GM19240 (cell line): ENCODE measurements around the gene PMPCA.
"Not testable (repeated sequence)": the region's sequence is repeated elsewhere in the genome, so short reads cannot be mapped to it uniquely, and the experiment has no call there.

Experiments
- DNase-seq: peaks from one replicate; pipeline ENCODE4 v3.0.0; 2011; ENCODE audit warnings: low spot score; ENCODE audit not compliant: insufficient read length

PMPCA gene

DNA sequence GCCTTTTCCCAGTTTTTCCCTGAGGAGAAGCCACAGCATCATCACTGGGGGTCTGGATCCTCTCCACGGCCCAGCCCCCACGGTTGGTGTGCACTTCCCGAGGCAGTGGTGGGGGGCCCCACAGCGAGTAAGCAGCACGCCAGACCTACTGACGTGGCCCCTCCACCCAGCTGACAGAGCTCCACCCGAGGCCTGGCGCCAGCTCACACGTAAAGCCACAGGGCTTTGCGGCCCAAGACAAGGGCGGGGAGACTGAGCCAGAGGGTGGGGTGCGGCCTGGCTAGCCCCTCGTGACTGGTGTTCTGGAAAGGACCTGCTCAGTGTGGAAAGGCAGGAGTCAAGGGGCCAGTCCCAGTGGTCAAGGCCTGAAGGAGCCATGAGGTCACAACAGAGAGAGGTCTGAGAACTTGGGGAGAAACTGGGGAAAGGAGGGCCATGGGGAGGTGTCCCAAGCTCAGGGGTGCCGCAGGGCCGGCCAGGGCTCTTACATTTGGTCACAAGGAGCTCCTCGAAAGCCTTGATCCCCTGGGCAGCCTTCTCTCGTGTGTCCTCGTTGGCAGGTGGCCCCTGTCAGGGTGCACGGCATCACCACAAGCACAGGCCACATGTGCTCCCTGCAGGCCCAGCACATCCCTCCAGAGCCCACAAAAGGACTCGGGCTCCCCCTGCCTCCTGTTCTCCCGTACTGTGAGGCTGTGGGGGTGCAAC, 16.0 kb upstream of the PMPCA start:
- DNase-seq: no peak

DNA sequence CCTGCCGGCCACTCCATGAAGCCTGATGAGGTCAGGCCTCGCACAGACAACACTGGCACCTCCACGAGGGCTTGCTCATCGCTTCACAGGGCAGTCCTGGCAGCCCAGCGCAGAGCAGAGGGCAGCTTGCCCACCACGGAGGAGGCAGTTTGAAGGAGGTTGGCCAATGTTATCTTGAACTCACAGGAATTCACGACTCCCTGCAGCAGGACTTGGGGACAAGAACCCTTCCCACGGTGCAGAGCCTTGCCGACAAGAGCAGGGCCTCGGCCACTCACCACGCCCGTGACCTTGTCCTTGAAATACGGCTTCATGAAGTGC, 15.5 kb upstream of the PMPCA start:
- no peak for DNase-seq

DNA sequence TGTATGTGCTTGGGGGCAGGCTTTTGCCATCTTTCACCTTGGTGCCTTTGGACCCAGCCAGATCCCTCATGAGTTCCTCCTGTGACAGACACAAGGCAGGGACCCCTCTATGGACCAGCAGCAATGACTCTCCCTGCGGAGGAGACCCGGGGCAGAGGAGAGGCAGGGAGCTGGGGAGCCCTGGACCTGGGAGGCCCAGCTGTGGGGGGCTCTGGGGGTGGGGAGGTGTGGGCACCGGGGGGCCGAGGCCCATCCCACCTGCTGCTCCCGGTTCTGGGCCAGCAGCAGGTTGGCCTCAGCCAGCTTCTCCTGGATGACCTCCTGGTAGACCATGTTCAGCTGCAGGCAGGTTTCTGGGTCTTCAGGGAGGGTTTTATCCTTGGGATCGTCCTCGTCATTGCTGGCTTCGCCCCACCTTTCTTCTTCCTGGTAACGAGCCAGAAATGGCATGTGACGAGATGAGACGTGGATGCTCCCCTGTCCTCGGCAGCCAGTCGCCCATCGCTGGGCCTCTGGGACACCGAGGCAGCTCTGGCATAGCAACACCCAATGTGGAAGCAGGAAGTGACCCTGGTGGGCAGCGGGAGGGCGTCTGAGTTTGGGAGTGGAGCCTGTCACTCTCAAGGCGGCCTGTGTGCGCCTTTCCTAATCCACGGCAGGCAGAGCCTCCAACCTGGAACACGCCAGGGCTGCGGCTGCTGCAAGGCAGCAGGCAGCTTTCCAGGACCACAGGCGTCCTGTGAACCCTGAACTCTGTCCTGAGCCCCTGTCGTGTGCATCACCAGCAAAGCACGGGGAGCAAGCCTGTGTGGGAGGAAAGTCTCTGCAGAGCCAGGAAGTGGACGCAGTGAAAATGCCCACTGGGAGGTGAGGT, 14.9 kb upstream of the PMPCA start:
- no peak for DNase-seq

DNA sequence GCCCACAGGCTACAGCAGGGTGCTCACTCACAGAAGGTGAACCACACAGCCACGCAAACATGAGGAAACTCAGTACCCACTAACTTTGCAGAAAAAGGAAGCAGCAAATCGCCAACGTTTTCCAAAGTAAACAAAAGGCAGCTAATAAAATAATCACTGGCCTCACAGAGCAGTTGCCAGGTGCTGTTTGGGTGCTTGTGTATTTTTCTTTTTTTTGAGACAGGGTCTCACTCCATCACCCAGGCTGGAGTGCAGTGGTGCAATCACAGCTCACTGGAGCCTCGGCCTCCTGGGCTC, 14.3 kb upstream of the PMPCA start:
- DNase-seq: no peak

DNA sequence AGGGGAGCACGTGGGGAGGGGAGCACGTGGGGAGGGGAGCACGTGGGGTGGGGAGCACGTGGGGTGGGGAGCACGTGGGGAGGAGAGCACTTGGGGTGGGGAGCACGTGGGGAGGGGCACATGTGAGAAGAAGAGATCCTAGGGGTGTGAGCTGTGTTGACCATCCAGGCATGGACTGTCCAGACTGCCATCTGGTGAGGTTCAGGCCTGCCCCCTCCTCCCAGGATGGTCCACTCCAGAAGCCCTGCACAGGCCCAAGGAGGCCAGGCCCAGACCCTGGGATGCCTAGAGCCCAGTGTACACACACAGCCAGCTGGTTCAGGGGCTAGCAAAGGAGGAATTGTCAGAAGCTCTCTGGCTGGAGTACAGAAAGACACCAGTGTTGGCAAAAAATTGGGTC, 12.8 kb upstream of the PMPCA start:
- DNase-seq: no peak

DNA sequence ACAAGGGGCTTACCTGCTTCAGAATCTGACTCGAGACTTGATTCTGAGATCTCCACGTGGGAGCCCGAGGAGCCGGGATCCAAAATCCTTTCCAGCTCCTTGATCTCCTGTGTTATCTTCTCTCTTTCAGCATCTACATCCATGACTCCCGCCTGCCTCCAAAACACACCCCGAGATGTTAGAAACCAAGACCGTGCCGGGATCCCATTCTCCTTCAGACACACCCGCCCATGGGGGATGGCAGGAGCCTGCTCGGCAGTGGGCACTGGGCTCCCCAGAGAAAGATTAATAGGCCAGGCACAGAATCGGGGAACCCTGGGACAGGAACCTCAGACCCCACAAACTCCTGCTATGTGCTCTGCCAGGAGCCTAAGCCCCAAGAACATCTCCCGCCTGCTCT, 12.2 kb upstream of the PMPCA start:
- no peak for DNase-seq

DNA sequence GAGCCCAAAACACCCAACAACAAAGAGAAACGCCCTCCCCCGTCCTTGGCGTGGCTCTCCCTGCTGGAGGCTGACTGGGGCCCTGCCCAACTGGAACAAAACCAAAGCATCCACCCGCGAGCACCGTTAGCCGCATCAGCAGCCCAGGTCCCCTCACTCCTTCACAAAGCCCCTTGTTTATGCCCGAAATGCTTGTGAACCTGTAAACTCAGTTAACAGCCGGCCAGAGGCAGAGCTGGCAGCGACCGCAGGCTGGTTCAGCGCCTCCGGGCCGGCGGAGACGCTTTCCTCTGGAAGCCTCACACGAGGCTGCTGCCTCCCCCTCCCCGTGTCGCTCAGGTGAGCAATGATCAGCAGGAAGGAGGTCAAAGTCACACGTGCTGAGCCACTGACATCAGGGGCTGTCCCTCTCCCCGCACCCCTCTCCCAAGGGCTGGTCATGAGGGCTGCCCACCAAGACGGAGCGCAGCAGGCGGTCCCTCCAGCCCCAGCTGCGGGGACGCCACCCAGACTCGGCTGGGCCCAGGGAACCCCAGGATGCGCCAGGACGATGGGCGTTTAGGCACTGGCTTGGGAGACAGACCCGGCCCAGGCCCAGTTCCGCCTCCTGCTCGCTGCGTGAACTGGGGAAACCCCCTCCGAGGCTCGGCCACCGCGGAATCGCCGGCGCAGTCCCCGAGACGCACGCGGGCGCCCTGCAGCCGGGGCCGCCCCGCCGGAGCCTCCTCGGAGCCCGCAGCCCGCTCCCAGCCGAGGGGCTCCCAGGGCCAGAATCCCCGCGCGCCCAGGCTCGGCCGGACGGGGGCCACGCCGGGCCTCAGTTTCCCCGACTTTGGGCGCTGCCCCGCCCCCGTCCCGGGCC, 11.1 kb upstream of the PMPCA start:
- peak; percentile 22 for DNase-seq

DNA sequence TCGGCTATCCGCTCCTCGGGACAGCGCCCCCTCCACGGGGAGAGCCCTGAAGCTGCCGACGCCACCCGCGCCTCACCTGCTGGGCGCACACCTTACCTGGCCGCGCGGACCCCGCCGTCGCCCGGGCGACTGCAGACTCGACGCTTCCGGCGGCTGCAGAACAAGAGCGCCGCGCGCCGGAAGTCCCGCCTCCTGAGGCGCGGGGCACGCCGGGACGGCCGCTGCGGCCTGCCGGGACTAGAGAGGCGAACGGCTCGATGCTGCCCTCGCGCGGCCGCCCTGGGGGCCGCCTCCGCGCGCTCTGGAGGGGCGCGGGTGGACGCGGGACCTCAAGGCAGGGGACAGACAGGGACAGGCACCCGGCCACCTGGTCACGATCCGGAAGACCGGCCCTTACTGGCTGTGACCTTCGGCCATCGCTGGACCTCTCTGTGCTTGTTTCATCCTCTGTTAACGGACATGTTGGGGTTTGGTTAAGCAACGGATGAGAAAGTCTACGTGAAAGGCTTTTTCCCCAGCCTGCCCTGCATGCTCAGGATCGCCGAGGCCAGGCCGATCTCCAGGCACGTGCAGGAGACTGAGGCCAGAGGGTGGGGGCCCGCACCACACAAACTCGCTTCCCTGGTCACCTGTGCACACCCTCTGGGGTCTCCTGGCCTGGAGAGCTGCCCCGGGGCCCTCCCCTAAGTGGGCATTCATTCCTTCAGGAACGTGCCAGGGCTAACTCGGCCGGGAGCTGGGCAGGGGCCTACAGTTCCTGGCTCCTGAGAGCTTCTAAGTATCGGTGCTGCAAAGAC, 10.2 kb upstream of the PMPCA start, which contains the start of gene SNAPC4:
Gene SNAPC4, minus strand, starts transcription at position 133 of the 797 bp plus-strand sequence. CDS start 1,742 bp downstream, outside the sequence.
- peak; percentile 93 for DNase-seq

DNA sequence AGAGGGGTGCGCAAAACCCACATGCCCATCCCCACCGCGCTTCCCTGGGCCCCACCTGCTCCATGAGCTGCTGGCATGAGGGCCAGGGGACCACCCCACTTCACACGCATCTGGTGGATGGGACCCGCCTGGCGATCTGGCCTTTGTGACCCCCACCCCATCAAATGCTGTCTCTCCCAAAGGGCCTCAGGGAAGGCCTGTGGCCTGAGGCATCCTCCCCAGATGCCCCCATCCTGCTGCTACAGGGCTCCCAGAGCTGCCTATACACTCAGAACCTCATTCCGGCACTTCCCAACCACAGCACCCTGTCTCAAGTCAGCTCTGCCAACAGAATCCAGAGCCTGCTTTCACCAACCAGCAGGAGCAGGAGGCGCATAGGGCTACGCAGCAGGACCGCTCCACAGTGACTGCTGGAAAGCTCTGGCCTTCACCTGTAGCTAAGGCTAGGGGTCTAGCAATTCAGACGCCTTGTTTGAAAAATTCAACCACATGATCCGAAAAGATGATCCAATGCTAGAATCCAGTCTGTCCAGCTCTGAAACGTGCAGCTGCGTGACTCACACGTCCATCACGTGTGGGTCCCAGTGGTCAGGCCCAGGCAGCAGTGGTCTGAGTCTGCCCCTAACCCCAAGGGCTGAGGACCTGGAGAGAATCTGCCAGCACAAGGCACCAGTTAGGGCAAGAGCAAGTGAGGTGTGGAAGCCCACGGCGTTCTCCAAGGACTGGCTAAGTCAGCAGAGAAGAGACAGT, 9.1 kb upstream of the PMPCA start:
- no peak for DNase-seq

DNA sequence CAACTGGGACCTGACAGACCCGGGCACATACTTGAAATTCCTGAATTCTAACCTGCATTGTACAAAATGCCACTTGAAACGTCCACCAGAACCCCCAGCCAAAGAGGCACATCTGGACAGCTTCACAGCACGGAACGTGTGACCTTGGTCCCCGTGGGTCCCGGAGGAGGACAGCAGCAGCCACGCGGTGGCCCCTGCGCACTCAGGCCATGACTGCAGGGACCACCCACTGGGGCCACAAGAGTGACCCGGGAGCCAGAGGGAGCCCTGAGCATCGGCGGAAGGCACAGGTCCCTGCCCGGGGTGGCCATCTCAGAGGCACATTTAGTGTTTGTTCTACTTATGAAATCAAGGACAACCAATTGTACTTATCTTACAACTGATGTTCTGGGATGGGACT, 8.4 kb upstream of the PMPCA start:
- no peak for DNase-seq

DNA sequence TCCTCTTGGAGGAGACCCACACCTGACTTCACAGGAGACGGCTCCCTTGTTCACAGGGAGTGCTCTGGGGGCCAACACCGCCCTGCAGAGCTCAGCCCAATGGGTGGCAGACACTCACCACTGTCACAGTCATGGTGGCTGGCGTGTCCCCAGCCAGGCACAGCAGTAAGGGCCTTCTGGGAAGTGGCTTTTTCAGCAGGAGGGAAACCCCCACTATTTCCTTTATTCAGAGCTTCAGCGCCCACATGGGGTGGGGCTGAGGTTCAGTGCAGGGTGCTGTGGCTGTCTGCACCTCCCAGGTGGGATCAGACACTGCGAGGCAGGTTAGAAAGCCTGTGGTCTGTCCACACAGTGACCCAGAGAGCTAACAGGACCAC, 6.9 kb upstream of the PMPCA start:
- DNase-seq: peak; percentile 52

DNA sequence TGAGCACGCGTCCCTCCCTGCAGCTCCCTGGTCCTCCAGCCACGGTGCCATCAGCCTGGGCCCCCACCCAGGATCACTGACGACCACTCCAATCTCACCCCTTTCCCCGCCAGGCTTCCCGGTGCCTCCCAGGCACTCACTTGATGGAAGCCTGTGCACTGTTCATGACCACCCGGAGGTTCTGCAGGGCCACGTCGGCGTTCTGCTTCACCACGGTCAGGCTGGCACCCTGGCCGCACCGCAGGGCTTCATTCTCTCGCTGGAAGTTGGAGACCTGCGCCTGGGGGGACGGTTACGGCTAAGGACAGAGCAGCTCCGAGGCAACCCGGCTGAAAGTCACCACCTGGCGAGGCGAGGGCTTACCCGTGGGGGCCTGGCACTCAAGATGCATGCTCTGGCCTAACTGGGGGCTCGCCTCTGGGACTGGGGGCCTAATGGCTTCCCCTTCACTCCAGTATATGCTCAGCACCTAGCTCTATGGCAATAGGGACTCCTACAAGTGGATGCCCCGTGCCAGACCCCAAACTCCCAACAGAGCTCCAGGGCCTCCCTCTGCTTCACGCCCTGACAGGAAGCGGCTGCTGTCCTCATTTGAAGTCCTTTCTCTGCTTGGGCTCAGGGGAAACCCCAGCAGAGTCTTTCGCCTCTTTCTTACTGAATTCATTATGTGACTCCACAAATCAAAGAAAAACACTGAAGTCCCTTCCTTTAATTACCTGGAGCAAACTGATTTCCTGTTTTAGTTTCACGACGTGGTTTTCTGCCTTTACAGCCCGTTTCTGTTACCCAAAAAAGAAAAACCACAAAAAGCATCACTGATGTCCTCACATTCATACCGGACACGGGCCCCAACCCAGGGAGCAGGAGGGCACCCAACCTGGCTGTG, 6.3 kb upstream of the PMPCA start:
- peak; percentile 33 for DNase-seq

DNA sequence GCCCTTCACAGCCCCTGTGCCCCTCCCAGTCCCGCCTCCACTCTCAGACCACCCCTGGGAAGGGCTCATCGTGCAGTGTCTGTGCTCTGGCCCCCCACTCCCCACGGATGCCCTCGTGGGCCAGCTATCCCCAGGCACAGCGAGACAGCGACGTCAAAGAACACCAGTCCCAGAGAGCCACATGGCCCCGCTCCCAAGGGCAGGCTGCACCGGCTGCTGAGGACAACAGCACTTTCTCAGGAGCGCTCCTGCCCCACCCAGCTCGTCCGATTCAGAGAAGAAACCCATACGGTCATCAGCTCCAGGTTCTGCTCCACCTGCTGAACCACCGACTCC, 5.7 kb upstream of the PMPCA start:
- no peak for DNase-seq

DNA sequence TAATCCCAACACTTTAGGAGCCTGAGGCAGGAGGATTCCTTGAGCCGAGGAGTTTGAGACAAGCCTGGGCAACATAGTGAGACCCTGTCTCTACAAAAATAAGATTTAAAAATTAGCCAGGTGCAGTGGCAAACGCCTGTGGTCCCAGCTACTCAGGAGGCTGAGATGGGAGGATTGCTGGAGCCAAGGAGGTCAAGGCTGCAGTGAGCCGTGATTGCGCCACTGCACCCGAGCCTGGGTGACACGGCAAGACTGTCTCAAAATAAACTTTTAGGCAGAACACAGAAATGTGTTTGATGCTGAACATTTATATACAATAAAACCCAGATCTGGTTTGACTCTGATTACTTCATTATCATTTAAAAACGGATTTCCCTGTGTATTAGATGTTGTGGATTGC, 5.0 kb upstream of the PMPCA start:
- DNase-seq: no peak

DNA sequence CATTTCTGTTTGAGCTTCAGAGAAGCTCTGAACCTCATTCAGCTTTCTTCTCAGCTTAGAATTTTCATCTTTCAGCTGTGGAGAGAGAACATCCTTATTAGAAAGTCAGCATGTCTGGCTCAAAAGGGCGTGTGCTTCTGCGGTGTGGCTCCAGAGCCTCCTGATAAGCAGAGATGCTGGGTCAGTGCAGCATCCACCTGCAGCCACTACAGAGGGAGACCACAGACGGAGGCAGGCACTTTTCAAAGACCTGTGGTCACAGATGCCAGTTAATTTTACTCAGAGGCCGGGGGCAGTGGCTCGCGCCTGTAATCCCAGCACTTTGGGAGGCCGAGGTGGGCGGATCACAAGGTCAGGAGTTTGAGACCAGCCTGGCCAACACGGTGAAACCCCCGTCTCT, 4.6 kb upstream of the PMPCA start:
- DNase-seq: peak; percentile 49

DNA sequence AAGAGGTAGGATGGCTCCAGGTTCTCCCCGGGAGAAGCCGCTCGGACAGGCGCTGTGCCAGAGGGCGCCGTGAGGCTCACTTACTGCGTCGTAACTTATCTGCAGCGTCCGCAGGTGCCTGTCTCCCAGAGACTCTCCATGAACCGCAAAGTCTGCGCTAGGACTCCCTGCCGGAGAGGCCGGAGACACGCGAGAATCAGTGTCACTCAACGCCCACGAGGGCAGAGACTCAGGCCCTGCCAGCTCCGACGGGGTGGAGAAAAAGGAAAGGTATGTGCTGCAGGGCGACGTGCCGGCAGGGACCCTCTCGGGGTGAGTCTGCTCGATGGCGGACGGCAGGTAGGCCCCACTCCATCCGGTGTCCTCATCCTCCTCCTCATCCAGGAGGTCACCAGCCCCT, 3.4 kb upstream of the PMPCA start:
- DNase-seq: not testable (repeated sequence)

DNA sequence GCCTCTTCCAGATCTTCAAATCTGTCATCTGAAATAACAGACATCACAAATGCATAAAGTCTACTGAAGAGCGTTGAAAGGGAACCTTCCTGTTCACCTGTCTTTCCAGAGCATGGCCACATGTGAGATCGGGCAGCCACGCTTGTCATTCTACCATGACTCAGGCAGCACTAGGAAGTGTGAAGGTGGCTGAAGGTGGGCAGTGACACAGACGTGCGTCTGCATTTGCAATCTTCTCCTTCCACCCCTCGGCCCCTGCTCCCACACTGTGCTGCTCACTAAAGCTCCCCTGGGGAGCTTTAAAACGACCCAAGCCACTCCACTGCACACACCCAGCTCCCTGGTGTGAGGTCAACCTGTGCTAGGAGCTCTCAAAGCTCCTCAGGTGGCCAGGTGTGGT, 2.5 kb upstream of the PMPCA start:
- no peak for DNase-seq

DNA sequence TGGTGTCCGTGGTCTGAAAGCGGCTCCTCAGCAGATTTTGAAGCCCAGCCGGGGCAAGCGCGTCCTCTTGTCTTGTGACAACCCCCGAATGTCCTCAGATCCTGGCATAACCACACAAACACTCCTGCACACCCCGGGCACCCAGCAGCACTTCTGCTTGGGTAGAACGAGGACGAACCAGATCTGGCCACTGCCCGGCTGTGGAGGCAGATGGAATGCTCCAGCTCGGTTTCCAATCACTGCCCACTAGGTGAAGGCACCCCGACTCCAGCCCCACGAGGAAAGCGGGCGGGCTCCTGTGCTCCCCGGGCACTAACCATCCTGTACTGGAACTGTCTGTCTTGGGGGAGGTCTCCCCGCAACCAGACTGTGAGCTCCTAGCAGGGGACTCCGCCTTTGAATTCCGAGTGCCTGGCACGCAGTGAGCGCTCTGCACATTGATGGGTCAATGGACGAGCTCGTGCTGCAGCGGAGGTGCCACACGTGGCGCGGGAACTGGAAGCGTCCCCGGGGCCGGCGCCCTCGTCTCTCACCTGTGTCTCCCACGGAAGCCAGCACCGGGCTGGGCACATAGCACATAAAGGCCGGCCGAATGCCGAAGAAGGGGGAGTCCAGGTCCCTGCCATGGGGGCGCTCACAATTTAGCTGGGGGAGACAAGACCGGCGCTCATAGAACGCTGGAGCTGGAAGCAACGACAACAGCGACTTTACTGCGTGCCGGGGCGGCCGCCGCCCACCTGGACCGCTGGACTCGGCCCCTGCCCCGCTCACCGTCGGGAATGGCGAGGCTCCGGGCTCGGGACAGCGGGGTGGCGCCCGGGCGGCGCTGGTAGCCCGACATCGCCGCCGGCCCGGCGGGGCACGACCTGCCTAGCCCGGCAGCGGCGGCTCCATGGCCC, 652 bp upstream of the PMPCA start:
- peak; percentile 33 for DNase-seq

DNA sequence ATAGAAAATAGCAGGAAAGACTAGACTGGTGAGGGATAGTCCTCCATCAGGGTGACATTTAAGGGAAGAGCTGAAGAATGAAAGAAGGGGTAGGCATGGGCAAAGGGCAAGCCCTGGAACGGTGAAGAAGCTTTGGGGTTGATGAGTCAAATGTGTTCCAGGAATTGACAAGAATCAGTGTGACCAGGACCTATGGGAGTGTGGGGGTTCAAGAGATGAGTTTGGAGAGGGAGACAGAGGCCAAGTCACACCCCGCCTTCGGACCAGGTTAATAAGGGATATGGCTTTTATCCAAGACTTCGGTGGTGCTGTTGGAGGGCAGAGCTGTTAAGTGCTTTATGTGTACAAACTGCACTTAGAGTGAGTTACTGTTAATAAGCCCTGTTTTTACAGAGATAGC, 920 bp downstream of the PMPCA start:
- no peak for DNase-seq
